MM.1S (cell line): ENCODE measurements around the gene TGM4.

Experiments
- DNase-seq: peaks from one replicate; pipeline ENCODE4 v3.0.0-alpha.2; 2015
- H2AFZ ChIP-seq: fragments of 300-600 bp; sonication (generic); 2 replicates; pipeline ENCODE4 v1.6.0; 2016; ENCODE audit warnings: antibody characterized with exemption, low read length
- H3F3A ChIP-seq: fragments of 300-600 bp; sonication (generic); 2 replicates; pipeline ENCODE4 v1.6.1; 2016; ENCODE audit warnings: mild to moderate bottlenecking, antibody characterized with exemption, low read length, moderate library complexity, mixed read lengths; ENCODE audit not compliant: insufficient read depth
- H3K27ac ChIP-seq: fragments of 300-600 bp; sonication (generic); 2 replicates; pipeline ENCODE4 v1.5.1; 2016; ENCODE audit warnings: mild to moderate bottlenecking, low read length
- H3K27me3 ChIP-seq: fragments of 300-600 bp; sonication (generic); replicated peaks from 2 replicates; pipeline ENCODE4 v1.6.0; 2016; ENCODE audit warnings: low read length; ENCODE audit not compliant: insufficient read depth
- H3K36me3 ChIP-seq: fragments of 300-600 bp; sonication (generic); replicated peaks from 2 replicates; pipeline ENCODE4 v1.6.1; 2016; ENCODE audit warnings: mild to moderate bottlenecking, low read length, mixed read lengths; ENCODE audit not compliant: insufficient read depth
- H3K4me1 ChIP-seq: fragments of 300-600 bp; sonication (generic); 2 replicates; pipeline ENCODE4 v1.6.1; 2016; ENCODE audit warnings: low read length, mixed read lengths
- H3K4me2 ChIP-seq: fragments of 300-600 bp; sonication (generic); 2 replicates; pipeline ENCODE4 v1.6.0; 2016; ENCODE audit warnings: low read depth, low read length
- H3K4me3 ChIP-seq: fragments of 300-600 bp; sonication (generic); 2 replicates; pipeline ENCODE4 v1.5.1; 2016; ENCODE audit warnings: low read length, mixed read lengths
- H3K79me2 ChIP-seq: fragments of 300-600 bp; sonication (generic); 2 replicates; pipeline ENCODE4 v1.6.1; 2016; ENCODE audit warnings: mixed run types, low read length, mixed read lengths
- H3K9ac ChIP-seq: fragments of 300-600 bp; sonication (generic); 2 replicates; pipeline ENCODE4 v1.6.1; 2016; ENCODE audit warnings: low read length, mixed read lengths
- H3K9me2 ChIP-seq: fragments of 300-600 bp; sonication (generic); replicated peaks from 2 replicates; pipeline ENCODE4 v1.6.1; 2016; ENCODE audit warnings: mild to moderate bottlenecking, low read length, mixed read lengths; ENCODE audit not compliant: insufficient read depth
- H3K9me3 ChIP-seq: fragments of 300-600 bp; sonication (generic); replicated peaks from 2 replicates; pipeline ENCODE4 v1.6.1; 2016; ENCODE audit warnings: mild to moderate bottlenecking, low read length, mixed read lengths; ENCODE audit not compliant: insufficient read depth
- H4K20me1 ChIP-seq: fragments of 300-600 bp; sonication (generic); 2 replicates; pipeline ENCODE4 v1.6.1; 2016; ENCODE audit warnings: mild to moderate bottlenecking, low read length, moderate library complexity, mixed read lengths; ENCODE audit not compliant: insufficient read depth
- CTCF ChIP-seq: fragments of 300-600 bp; sonication (generic); IDR thresholded peaks from 2 replicates; pipeline ENCODE4 v1.5.1; 2016; ENCODE audit warnings: antibody characterized with exemption, low read length, mixed read lengths
- EZH2 ChIP-seq: fragments of 300-600 bp; sonication (generic); optimal IDR thresholded peaks from 2 replicates; pipeline ENCODE3; 2017; ENCODE audit warnings: low read depth, mild to moderate bottlenecking, antibody characterized with exemption, low read length, mixed read lengths
- EZH2phosphoT487 ChIP-seq: fragments of 300-600 bp; sonication (generic); IDR thresholded peaks from 2 replicates; pipeline ENCODE4 v1.6.1; 2018; ENCODE audit warnings: antibody characterized with exemption, low read length

TGM4 gene

GRCh38 chr3:44874308-44874707 lies at the start of gene TGM4:
Gene TGM4, plus strand, starts transcription at chr3:44874608. Its CDS starts 71 bp downstream, at chr3:44874679.
- no peak for DNase-seq
- H3K4me3 ChIP-seq, result no peak within 1 kb of the TSS
- no peak within 1 kb of the TSS for H3K9ac ChIP-seq
- H4K20me1 ChIP-seq, result no peaks in the 10 kb centered on the region
- no peaks in the 10 kb centered on the region for H3F3A ChIP-seq
- TF ChIP-seq EZH2 (no peak), CTCF (no peak), EZH2phosphoT487 (no peak)
- H3K36me3 ChIP-seq, result no peaks in the 10 kb centered on the region
- no peak within 1 kb of the TSS for H3K27ac ChIP-seq
- no peaks in the 10 kb centered on the region for H3K9me2 ChIP-seq
- no peaks in the 10 kb centered on the region for H3K79me2 ChIP-seq
- H3K4me2 ChIP-seq, result no peak within 1 kb of the TSS
- H2AFZ ChIP-seq, result no peak within 1 kb of the TSS
- H3K4me1 ChIP-seq, result no peaks in the 10 kb centered on the region
- no peaks in the 10 kb centered on the region for H3K9me3 ChIP-seq
- no peaks in the 10 kb centered on the region for H3K27me3 ChIP-seq

- no peak overlapping the region for H3K4me3 ChIP-seq
- H4K20me1 ChIP-seq, result no peaks in the 10 kb centered on the region
- H3K27me3 ChIP-seq, result no peaks in the 10 kb centered on the region
- no peaks in the 10 kb centered on the region for H3K4me1 ChIP-seq
- no peak for TF ChIP-seq CTCF
- H3K79me2 ChIP-seq, result no peaks in the 10 kb centered on the region
- no peaks in the 10 kb centered on the region for H3K9me2 ChIP-seq
- no peaks in the 10 kb centered on the region for H3F3A ChIP-seq
- H3K27ac ChIP-seq, result no peak overlapping the region
- H3K9me3 ChIP-seq, result no peaks in the 10 kb centered on the region
- H2AFZ ChIP-seq, result no peak overlapping the region
- no peak overlapping the region for H3K9ac ChIP-seq
- DNase-seq, result no peak
- H3K4me2 ChIP-seq, result no peak overlapping the region
- no peaks in the 10 kb centered on the region for H3K36me3 ChIP-seq
Observed at GRCh38 chr3:44825264-44825925, 49.0 kb upstream of the TGM4 start.

- no peaks in the 10 kb centered on the region for H3K4me1 ChIP-seq
- no peaks in the 10 kb centered on the region for H4K20me1 ChIP-seq
Observed at GRCh38 chr3:44827196-44827595, 47.2 kb upstream of the TGM4 start.

More at GRCh38 chr3:44827196-44827595, 47.2 kb upstream of the TGM4 start:
- no peaks in the 10 kb centered on the region for H3K27me3 ChIP-seq
- no peak overlapping the region for H3K4me3 ChIP-seq
- no peak for DNase-seq
- no peaks in the 10 kb centered on the region for H3K79me2 ChIP-seq
- TF ChIP-seq EZH2phosphoT487 (no peak), EZH2 (no peak), CTCF (no peak)
- no peaks in the 10 kb centered on the region for H3K9me2 ChIP-seq
- H3K27ac ChIP-seq, result no peak overlapping the region
- H3K9ac ChIP-seq, result no peak overlapping the region
- H2AFZ ChIP-seq, result no peak overlapping the region
- no peak overlapping the region for H3K4me2 ChIP-seq
- H3F3A ChIP-seq, result no peaks in the 10 kb centered on the region
- no peaks in the 10 kb centered on the region for H3K36me3 ChIP-seq
- H3K9me3 ChIP-seq, result no peaks in the 10 kb centered on the region
